ES-I3 (cell line): ENCODE measurements around the gene SLC50A1.
"Not testable (repeated sequence)": the region's sequence is repeated elsewhere in the genome, so short reads cannot be mapped to it uniquely, and the experiment has no call there.

Experiments used
- H3K36me3 ChIP-seq: 2 replicates; pipeline ENCODE4 v1.6.1; 2013; ENCODE audit warnings: mild to moderate bottlenecking, low read length, control low read depth, moderate library complexity; ENCODE audit not compliant: insufficient read depth
- H3K4me1 ChIP-seq: 2 replicates; pipeline ENCODE4 v1.6.1; 2013; ENCODE audit warnings: mild to moderate bottlenecking, control low read depth, low read length; ENCODE audit not compliant: insufficient read depth
- H3K9ac ChIP-seq: 2 replicates; pipeline ENCODE4 v1.6.1; 2013; ENCODE audit warnings: low read depth, mild to moderate bottlenecking, low read length, moderate library complexity
- H3K9me3 ChIP-seq: 2 replicates; pipeline ENCODE4 v1.6.1; 2013; ENCODE audit warnings: mild to moderate bottlenecking, low read length, moderate library complexity; ENCODE audit not compliant: control insufficient read depth, insufficient read depth

The SLC50A1 gene

DNA sequence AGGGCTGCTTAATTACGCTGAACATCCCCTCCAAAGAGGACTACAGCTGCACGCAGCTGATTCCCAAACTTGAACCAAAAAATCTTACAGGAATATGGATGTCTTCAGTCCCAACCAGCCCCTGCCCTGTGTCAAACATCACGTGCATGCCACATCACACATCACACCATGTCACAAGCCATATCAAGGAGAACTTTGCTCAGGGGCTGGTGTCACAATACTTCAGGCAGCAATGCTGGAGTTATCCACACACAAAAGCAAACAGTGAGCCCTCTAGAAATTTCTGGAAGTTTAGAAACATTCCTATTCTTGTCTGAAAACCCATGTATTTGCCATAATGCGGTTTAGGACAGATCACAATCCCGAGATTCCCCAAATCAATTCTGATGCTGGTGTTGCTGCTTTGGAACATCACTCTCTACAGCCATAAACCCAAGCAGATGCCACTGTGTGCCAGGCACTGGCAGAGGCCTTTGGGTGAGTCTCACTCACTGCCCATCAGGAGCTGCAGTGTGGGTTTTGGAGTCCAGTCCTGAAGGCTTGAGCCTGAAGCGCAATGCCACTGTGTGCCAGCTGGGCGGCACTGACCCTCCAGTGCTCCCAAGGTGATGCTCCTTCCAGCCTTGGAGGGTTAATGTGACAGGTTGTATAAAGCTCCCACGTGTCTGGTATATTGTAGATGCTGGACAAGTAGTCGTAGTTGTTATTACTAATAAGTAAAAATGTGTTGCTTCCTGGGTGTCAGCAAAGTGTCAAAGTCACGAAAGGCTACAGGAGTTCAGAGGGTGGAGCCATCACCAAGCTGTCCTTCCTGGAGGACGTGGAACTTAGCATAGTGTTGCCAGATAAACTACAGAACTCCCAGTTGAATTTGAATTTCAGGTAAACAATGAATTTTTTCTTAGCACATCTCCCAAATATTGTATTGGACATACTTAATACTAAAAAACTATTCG is 28.1 kb upstream of the SLC50A1 start:
- Histone ChIP-seq H3K36me3 (no peaks in the 10 kb centered on the region), H3K4me1 (no peaks in the 10 kb centered on the region), H3K9me3 (no peaks in the 10 kb centered on the region), H3K9ac (no peak overlapping the region)

DNA sequence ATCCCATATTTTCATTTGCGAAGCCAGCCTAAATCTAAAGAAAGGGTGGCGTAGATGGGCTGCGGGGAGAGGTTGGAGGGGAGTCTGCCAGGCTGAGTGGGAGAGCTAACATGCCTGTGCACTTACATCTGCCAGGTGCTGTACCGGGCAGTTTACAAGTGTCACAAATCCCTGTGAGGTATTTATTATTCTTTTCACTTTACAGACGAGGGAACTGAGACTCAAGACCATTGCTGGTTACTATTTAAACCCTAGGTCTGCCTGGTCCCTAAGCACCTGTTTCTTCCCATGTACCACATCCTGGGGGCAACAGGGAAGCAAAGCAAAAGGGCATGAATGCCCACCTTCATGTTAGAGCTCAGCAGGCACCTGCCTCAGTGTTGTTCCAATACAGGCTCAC is 27.4 kb upstream of the SLC50A1 start:
- Histone ChIP-seq H3K36me3 (no peaks in the 10 kb centered on the region), H3K4me1 (no peaks in the 10 kb centered on the region), H3K9me3 (no peaks in the 10 kb centered on the region), H3K9ac (no peak overlapping the region)

DNA sequence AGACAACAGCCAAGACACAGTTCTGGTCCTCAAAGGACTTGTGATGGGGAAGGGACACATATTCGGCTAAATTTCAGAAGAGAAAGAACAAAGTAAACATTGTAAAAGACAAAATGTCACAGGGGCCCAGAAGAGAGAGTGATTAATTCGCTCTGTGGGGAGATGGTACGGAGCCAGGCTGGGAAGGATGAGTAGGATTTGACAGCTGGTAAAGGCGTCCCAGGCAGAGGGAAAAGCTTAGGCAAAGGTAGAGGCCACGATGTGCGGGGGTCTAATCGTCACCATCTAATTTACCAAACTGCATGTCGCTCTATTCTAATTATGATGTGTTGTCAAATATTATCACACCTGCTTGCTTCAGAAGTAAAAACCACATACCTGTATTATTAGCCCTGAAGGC is 25.3 kb upstream of the SLC50A1 start:
- Histone ChIP-seq H3K9me3 (no peaks in the 10 kb centered on the region), H3K36me3 (no peaks in the 10 kb centered on the region), H3K4me1 (0 out of 2 replicates have a peak, but pooled peaks cover 3% of the 10 kb centered on the region), H3K9ac (no peak overlapping the region)

DNA sequence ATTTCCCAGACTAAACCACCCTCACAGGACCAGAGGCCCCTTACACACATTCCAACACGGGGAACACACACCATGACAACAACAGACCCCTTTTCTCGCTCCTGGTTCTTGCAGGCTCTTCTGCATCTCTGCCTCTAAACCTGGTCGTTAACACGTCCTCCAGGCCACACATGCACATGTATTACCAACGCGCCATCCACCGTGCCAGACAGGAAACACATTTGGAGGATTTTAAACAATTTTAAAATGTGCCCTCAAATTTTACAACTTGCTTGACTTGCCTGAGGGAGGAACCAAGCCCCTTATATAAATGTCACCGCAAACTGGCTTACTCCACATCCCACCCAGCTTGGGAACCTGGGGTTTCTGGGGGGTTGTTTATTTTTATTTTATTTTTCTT is 24.8 kb upstream of the SLC50A1 start:
- H3K4me1 ChIP-seq: 0 out of 2 replicates have a peak, but pooled peaks cover 3% of the 10 kb centered on the region
- H3K9ac ChIP-seq: no peak overlapping the region
- H3K9me3 ChIP-seq: no peaks in the 10 kb centered on the region
- H3K36me3 ChIP-seq: no peaks in the 10 kb centered on the region

DNA sequence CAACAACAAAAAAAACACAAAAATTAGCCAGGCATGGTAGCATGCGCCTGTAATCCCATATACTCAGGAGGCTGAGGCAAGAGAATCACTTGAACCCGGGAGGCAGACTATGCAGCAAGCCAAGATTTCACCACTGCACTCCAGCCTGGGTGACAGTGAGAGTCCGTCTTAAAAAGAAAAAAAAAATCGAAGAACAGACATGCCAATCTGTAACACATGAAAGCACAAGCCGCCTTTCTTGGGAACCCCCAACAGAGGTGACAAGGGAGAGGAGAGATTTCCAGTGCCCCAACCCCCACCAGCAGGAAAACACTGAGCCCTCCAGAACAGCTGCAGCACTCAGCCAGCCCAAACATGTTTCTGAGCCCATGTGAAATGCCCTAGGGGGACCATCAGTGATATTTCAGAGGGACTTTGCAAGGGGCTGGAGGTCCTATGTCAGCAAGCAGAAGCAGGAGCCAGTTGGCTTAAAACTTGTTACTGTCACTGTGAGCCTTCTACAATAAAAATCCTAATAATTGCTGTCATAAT is 22.1 kb upstream of the SLC50A1 start:
- Histone ChIP-seq H3K9me3 (no peaks in the 10 kb centered on the region), H3K4me1 (0 out of 2 replicates have a peak, but pooled peaks cover 3% of the 10 kb centered on the region), H3K36me3 (no peaks in the 10 kb centered on the region), H3K9ac (no peak overlapping the region)

DNA sequence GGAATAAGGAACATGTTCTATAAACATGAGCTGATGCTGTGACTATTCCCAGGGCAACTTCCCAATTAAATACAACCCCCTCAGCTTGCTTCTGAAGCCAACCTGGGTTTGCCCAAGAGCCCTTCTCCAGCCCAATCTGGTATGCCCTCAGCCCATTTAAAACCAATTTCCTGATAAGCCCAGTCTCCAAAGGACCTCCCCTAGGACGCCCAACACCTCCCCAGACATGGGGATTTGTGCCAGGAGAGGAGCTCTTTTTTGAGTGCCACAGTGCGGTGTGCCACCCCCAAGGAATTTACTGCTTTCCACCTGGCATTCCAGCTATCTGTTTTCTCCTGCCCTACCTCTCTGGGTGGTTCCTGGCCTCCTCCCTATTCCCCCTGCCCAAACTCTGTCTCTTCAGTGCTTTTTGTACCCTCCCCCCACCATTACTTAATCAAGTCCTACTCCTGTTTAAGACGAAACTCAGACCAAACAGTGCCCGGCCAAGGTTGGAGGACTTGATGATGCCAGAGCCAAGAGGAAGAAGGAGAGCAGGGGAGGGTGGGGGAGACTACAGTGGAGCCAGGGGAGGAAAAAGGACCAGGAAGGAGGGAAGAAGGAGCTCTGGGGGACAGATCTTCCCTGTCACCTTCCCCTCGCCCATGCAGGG is 19.4 kb upstream of the SLC50A1 start:
- Histone ChIP-seq H3K9ac (no peak overlapping the region), H3K36me3 (no peaks in the 10 kb centered on the region), H3K9me3 (no peaks in the 10 kb centered on the region), H3K4me1 (0 out of 2 replicates have a peak, but pooled peaks cover 3% of the 10 kb centered on the region)

DNA sequence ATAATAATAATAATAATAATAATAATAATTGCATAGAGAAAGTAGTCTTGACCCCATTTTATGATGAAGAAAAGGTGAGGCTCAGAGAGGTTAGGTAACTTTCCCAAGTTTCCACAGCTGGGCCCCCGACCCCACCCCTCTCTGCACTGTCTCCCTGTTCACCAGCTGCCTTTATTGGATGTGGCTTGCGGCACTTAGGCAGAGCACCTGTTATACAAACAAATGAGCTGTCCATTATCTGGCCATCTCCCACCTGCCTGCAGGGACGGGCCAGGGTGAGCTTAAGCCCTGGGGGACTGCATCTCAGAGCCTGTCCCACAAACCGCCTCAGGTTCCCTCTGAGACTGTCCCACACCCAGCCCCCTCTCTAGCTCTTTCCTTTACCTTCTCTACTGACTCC is 18.0 kb upstream of the SLC50A1 start:
- 0 out of 2 replicates have a peak, but pooled peaks cover 3% of the 10 kb centered on the region for H3K4me1 ChIP-seq
- no peaks in the 10 kb centered on the region for H3K36me3 ChIP-seq
- no peaks in the 10 kb centered on the region for H3K9me3 ChIP-seq
- H3K9ac ChIP-seq: no peak overlapping the region

DNA sequence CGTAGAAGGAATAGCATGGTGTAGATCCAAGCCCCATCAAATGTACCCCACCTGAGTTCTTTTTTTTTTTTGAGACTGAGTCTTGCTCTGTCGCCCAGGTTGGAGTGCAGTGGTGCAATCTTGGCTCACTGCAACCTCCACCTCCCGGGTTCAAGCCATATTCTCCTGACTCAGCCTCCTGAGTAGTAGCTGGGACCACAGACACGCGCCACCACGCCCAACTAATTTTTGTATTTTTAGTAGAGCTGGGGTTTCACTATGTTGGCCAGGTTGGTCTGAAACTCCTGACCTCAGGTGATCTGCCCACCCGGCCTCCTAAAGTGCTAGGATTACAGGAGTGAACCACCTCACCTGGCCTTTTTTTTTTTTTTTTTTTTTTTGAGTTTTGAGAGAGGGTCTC is 17.6 kb upstream of the SLC50A1 start:
- H3K4me1 ChIP-seq, H3K36me3 ChIP-seq, H3K9ac ChIP-seq, H3K9me3 ChIP-seq: not testable (repeated sequence)

DNA sequence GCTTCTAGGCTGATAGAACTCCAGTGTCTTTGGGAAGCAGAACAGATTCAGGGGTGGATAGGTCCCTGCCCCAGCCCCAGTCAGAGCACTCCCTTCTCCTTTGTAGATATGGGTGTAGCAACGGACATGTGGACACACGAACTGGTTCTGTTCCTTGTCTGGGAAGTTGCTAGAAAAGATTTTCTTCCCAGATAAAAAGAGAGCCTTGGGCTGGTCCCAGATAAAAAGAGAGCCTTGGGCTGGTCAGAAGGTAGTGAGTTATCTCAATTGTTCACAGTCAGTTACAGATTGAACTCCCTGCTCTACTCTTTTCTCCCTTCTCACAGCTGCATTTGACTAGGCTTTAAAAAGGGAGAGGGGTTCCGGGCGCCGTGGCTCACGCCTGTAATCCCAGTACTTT is 15.4 kb upstream of the SLC50A1 start:
- no peaks in the 10 kb centered on the region for H3K36me3 ChIP-seq
- H3K4me1 ChIP-seq: peaks cover 7% of the 10 kb centered on the region; the same call in 1 of the 2 replicates
- H3K9ac ChIP-seq: no peak overlapping the region
- no peaks in the 10 kb centered on the region for H3K9me3 ChIP-seq

DNA sequence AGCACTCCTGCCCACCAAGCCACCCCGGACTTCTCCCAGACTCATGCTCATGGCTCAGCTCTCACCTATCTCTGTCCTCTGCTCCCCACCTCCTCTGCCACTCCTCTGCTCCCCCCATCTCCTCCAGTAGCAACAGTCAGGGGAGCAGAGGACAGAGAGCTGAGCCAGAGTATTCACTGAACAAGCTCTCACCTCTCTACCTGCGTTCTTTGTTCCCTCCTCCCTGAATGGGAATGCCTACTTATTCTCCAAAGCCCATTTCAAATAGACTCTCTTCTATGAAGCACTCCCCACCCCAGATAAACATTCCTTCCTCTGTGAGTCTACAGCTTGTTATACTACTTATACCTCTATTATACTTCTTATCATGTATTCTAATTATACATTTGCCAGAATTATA is 14.4 kb upstream of the SLC50A1 start:
- peaks cover 11% of the 10 kb centered on the region for H3K4me1 ChIP-seq
- no peaks in the 10 kb centered on the region for H3K36me3 ChIP-seq
- no peak overlapping the region for H3K9ac ChIP-seq
- no peaks in the 10 kb centered on the region for H3K9me3 ChIP-seq

DNA sequence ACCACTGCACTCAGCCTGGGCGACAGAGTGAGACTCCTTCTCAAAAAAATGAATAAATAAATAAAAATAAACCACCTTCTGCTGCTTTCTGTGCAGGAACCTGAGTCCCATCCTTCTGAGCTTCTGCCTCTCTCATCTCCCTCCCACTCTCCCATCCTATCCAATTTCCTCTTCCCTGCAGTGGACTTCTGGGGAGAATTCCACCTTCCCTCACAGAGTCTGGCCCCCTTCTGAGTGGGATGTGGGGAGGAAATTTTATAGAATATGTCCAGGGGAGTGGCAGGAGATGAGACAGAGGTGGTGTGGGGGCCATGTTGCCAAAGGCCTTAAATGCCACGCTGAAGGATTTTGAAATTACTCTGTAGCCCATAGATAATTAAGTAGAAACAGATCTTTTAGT is 13.3 kb upstream of the SLC50A1 start:
- Histone ChIP-seq H3K4me1 (peaks cover 11% of the 10 kb centered on the region), H3K36me3 (no peaks in the 10 kb centered on the region), H3K9me3 (no peaks in the 10 kb centered on the region), H3K9ac (no peak overlapping the region)

DNA sequence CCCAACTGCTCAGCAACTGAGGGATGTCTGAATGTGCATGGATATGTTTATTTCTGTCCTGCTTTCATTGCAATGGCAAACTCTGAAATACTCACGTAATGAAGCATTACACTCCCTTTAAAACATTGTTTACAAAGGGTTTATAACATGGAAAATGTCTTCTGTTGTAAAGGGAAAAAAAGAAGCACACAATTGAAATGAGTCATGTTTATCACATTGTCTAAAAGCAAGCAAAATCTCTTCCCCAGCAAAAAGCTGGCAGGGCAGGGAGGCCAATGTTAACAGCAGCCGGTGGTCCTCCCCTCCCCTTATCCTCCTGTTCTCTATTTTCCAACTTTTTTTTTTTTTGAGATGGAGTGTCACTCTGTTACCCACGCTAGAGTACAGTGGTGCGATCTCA is 11.9 kb upstream of the SLC50A1 start:
- H3K9ac ChIP-seq: no peak overlapping the region
- H3K36me3 ChIP-seq: no peaks in the 10 kb centered on the region
- peaks cover 22% of the 10 kb centered on the region for H3K4me1 ChIP-seq

DNA sequence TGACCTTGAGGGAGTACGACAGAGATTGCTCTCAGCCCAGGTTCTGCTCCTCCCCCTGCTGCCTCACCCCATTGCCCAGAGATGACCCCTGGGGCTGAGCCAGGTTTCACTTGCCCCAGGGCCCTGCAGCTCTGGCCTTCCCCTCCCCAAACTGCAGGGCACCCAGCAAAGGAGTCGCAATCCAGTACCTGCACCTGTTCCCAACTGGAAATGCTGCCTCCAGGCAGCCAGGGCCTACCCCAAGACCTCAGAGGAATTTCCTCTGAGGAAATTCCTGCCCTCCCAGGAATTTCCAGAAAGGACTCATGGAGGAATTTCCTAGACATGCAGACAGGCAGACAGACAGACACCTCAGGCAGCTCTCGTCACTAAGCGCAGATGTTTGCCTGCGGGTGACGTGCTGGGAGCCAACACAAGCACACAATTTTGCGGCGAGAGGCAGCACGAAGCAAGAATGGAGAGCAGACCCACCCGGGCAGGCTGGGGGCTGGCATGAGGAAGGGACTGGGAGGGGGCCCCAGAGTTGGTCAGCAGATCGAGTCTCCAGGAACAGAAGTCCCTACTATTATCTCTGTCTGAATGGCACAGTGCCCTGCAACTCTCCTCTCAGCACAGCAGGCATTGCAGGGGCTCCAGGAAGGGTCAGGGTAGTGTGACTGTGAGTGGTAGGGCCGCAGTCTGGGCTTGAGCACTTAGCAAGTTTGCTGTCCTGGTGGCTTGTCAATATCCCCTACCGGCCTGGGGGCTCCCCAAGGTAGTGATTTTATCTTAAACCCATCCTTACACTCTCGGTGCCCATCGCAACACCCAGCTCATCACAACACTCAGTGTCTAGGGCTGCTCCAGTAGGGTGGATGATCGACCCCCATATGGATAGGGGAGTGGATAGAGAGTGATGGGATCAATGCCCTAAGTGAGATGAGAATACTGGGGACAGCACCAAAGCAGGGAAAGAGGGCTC is 10.9 kb upstream of the SLC50A1 start:
- no peaks in the 10 kb centered on the region for H3K9me3 ChIP-seq
- 0 out of 2 replicates have a peak overlapping the region, but pooled peaks have one; percentile 2 for H3K9ac ChIP-seq
- H3K4me1 ChIP-seq: peaks cover 24% of the 10 kb centered on the region
- H3K36me3 ChIP-seq: no peaks in the 10 kb centered on the region

More for the DNA sequence above, 11.9 kb upstream of the SLC50A1 start:
- no peaks in the 10 kb centered on the region for H3K9me3 ChIP-seq

DNA sequence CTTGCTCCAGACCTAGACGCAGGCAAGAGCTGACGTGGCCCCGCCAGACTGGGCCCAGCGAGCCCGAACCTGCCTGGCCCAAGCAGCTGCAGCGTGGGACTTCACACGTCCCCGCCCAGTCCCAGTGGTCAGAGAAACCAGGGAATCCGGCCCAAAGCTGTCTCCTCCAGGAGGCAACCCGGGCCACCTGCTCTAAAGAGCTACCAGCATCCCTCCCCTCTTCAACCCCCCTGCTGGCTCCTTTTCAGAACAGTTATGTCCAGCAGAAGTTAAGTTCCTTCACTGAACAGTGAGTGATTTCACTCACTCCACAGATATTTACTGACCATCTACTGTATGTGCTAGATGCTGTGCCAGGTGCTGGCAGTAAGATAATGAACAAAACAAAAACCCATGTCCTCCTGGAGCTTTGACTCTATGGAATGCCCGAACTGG is 10.1 kb upstream of the SLC50A1 start:
- Histone ChIP-seq H3K36me3 (no peaks in the 10 kb centered on the region), H3K9ac (peak overlapping the region; percentile 48; the same call in 1 of the 2 replicates), H3K4me1 (peaks cover 24% of the 10 kb centered on the region), H3K9me3 (no peaks in the 10 kb centered on the region)
